EH (cell line): Measurements from ENCODE around the gene FNBP1.

Experiments used
- DNase-seq: peaks from one replicate; pipeline ENCODE4 v3.0.0-alpha.2; 2015; ENCODE audit warnings: low read depth

Gene FNBP1

GRCh38 chr9:129889941-129890717 lies 152.9 kb downstream of the FNBP1 start:
- no peak for DNase-seq

GRCh38 chr9:129889122-129889940 lies 153.7 kb downstream of the FNBP1 start:
- DNase-seq, result no peak

DNA sequence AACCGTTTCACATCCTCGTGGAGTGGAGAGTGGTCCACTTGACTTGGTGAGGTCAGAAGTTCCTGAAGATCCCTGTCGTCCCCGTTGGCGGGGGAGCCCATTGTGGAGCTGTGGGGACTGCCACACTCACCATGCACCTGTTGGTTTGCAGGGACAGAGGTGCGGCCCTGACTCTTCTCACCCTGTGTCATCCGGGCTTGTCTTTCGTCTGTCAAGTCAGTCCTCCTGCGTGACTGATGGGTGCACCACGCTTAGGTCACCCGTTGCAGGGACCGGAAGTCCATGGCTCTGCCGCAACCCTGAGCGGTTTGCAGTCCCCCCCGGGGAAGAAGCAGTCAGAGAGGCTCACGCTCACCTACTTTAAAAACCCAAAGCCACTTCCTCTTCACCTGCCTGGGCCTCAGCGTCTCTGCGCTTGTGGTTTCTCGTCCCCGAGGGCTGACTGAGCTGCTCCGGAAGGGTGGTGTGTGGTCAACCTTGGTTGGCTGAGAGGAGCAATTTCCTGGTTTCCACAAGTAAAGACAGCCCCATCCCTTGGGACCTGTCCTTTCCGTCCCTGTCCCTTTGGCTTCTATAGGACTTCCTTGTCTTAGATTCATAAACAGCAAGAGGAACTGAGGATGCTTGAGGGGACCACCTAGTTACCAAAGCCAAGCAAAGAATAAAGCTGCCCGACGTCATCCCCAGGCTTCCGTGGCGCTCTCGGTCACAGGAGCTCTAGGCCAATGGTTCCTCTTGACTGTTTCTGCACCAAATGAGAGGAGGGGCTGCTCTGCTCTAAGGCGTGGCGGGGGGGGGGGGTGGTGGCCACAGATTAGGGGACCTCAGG lies 154.5 kb downstream of the FNBP1 start:
- DNase-seq, result no peak

DNA sequence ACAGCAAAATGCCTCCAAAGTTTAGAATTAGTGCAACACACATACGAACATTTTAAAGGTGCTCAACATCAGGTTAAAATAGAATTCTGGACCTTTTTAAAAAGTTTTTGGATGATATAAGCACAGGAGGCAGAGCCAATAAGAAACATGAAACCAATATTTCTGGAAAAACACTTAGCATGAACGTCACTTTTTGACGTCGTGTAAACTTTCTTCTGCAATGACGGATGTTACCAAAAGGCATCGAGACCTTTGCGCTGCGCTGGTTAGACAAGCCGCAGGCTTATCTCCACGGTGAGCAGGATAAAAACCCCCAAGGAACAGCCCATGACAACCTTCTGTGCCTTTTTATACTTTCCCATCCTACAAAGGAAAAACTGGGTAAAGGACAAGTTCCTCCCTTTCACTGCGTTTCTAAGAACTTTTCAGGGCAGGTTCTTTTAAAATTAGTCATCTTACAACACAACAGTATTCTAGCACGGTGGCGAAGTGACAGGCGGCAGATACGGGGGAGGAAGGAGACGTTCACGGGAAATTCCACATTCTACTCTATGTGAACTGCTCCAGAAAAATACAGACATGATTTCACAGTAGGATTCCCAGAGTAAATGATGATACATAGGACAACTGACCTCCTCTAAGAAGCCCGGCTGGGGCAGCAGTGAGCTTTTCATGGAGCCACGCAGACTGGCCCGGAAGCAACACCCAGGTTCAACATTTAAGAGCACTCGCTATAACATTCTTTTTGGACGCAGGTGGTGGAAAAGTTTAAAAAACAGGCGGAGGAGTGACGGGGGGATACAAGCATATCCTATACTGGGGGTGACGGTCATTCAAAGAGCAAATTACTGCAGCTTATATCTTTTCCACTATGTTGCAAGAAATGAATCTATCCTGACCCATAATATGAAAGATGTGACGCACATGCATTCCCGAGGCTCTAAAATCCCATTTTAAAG lies 155.4 kb downstream of the FNBP1 start:
- peak; percentile 73 for DNase-seq

GRCh38 chr9:129886226-129887174 lies 156.5 kb downstream of the FNBP1 start:
- DNase-seq, result no peak

DNA sequence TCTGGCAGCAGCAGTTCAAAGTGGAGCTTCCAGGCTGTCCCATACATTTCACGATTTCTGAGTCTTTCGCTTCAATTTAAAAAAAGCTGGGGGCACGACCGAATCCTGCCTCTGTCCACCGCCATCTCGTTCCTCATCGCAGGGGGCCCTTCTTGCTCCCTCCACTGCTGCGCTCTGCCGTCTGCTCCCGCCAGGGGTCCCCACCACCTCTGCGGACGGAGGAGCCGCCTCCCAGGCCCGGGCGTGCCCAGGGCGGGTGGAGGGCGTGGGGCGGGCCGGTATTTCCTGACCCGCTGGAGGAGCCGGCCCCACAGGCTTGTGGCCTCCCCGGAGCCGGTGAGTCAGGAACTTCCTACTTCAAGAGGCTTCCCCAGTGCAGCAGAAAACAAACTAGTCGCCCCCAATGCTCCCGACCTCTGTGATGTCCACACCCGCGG lies 157.3 kb downstream of the FNBP1 start:
- peak; percentile 95 for DNase-seq

DNA sequence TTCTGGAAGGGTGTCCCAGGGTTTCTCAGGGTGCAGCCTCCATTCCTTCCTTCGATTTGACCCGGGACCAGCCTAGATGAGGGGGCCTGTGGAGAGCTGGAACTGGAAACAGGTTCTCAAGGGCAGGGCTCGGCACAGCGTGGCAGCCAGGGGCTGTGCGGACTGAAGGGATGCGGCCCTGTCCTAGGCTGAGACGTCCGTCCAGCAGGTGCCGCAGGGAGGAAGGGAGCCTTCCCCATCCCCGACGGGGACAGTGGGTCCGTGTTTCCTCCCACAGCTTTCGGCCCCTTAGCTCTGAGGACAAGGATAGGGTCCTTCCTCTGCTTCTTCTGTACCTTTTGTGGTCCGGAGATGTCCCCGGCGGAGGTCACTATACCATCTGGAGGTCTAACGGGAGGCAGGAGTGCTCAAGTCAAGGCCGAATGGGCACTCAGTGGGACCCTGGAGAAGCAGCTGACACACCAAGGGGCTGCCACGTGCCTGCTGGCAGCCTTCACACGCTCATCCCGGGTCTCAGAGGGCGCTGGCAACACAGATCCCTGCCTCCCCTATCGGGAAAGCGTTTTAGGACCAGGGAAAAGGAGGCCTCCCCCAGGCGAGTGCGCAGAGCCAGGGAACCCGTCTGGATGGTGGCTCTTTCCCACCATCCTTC lies 157.8 kb downstream of the FNBP1 start:
- peak; percentile 31 for DNase-seq

DNA sequence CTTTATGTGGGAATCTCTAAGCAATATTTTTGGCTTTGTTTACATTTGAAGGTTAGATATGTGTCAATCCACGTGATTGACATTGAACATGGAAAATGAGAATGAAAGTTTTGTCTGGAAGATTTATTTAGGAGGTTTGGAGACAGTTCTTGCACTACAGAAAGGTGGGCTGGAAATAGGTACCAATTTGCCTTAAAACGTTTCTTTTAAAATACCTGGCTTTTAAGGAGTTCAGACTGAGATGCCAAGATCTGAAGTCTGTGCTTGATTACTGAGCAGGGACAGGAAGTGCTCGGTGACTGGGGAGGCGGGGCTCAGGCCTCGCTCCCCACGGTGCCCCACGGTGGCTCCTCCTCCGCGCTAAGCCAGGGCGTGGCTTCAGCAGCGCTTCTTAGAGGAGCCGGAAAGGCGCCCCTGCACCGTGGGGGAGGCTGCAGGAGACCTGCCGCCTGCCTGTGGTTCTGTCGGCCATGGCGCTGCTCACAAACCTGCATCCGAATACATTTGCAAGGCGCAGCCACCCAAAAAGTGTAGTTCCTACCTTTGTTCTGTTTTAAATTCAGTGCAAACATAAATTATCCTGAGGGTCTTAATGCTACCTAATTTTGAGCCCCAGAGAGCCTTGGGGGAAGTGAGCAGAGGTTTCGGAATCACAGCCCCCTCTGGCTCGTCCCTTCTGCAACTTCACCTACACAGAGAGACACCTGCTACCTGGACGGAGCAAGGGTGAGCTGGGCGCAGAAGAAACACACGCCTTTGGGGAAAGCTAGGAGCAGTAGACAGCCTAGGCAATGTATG lies 158.6 kb downstream of the FNBP1 start:
- peak; percentile 89 for DNase-seq

DNA sequence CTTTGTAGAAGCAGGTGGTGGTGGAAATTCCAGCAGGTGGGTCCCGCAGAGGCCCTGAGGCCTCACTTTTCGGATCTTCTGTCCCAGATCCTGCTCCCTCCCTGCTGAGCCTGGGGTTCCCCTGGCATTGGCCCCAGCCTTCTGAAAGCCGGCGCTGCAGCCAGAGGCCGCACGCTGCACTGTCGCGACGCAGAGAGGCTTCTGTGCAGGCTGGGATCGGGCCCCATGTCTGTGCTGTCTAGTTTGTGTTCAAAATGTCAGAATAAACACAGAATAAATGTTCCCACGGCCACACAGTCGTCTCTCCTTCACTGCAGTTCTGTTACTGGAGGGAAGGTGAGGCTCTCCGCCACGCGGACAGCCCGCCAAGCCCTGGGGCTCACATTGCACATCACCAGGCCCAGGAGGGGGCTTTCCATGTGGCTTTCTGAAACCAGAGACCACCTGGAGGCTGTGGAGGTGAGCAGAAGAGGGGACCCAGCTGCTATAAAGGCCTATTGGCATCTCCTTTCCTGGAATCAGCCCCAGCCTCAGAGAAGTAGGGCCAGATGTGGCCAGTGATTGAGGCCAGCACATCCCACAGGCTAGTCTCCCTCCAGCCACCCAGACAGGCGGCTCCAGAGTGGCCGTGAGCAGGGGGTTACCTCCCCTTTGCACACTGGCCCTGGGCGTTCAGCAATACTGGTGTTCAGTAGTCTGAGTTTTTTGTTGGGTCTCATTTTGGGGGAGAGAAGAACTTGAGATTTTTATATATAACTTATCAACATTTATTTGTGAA lies 161.3 kb downstream of the FNBP1 start:
- no peak for DNase-seq

DNA sequence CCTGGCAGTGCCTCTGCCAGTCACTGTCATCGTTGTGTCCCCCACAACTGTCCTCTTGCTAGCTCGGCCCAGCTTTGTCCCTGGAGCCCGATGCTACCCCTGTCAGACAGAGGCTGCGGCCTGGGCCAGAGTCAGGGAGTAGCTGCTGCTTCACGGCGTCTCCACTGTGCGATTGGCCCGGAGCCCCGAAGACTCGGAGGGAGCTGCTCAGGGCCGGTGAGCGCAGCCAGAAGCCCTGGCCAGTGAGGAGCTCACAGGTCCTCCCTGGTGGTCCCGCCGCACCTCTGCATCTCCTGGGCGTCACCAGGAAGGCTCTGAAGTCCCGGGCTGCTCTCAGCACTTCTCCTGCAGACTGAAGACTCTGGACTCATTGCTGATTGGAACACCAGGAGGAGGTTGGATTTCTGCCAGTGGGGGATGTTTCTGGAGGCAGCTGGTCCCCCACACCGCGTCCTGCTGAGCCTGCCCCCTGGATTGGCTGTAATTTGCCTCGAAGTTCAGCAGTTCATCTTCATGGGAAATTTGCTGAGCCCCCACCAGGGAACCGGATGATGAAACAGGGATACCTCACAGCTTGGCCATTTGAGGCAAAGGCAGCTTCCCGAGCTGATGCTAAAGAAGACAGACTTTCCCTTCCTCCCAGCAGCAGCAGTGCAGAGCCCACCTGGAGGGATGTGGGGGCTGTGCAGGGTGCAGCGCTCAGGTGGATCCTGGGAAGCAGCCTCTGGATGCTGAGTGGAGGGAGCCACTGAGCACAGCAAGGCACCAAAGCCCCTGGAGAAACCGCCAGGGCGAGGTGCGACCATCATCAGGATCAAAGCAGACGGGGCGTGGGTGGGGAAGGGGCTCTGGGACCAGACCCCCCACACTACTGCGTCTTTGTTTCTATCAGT lies 162.1 kb downstream of the FNBP1 start:
- DNase-seq, result no peak

DNA sequence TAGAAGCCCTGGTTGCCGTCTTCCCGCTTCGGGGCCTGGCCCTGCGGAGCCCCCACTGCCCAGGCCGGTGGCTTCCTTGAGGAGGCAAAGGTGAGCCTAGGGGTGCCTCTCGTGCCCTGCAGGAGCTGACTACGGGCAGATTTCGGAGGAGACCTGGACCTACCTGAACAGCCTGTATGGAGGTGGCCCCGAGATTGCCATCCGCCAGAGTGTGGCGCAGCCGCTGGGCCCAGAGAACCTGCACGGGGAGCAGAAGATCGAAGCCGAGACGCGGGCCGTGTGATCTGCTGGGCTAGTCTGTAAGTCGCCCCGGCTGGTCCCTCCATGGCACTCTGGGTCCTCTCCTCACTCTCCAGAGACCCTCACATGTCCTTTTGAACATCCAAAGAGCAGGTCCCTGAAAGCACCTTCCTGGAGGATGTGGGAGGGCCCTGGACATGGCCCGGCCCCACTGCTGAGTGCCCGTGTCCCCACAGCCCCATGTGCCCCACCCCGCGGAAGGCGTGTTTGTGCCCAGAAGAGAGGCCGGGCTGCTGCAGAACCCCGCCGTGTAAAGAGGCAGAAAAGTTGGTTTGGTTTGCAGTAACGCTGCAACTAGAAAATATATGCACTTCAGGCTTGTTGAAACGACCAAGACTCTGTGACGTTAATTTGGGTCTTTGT lies 162.9 kb downstream of the FNBP1 start:
- no peak for DNase-seq

- DNase-seq, result no peak
These were observed 163.8 kb downstream of the FNBP1 start for GRCh38 chr9:129879103-129879699.

DNA sequence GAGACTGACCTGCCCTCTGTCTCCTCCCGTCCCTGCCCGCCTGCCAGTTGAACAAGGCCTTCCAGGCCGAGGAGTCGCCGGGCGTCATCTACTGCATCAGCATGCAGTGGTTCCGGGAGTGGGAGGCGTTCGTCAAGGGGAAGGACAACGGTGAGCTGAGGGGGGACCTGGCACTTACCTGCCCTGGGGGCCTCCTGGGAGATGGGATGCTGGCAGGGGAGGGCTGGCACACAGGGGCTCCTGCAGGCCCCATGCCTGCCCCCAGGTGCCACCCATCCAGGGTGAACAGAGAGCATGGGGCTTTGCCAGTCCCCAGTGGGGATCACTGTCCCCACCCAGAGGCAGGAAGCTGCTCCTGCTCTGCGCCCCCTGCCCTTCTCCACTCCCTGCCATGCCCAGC lies 164.7 kb downstream of the FNBP1 start:
- no peak for DNase-seq

DNA sequence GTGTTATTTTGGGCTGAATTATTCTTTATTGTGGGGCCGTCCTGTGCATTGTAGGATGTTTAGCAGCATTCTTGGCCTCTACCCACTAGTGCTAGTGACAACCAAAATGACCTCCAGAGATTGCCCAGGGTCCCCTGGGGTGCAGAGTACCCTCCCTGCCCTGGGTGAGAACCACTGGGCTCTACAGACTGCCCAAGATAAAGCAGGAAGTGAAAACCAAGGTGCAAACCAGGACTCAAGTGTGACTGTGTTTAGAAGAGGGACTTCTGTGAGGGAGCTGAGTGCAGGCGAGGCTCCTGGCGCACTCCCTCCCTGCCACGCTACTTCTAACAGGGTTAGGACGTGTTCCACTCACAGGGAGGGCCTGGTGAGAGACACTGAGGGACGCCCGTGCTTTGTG lies 166.2 kb downstream of the FNBP1 start:
- no peak for DNase-seq

- peak; percentile 16 for DNase-seq
These were observed 167.1 kb downstream of the FNBP1 start for GRCh38 chr9:129875687-129876395.
